ENCODE data around the gene ITPR3. TPM values are rescaled to one million over a fixed set of nuclear protein-coding genes. Genes with fewer than 3 reads are reported as not detected.
"Not testable (repeated sequence)": the region's sequence is repeated elsewhere in the genome, so short reads cannot be mapped to it uniquely, and the experiment has no call there.

ITPR3 gene
- total RNA-seq, 2 experiments from 2014 or later: 64.2 to 65.8 TPM

- peak overlapping the region; percentile 80 for H3K27ac Mint-ChIP-seq
- H3K36me3 Mint-ChIP-seq (ENCODE audit: low read depth): no peaks in the 10 kb centered on the region
- CTCF ChIA-PET: interaction anchor here (1.0 to 3.8 kb wide), 3 partner anchors 13 to 118 kb away, joined by 3 to 14 read pairs (median 8); partner anchors contain the start of genes BAK1 and UQCC2
- peaks cover 2% of the 10 kb centered on the region for H3K27me3 Mint-ChIP-seq
- no peak for DNase-seq
- POLR2A ChIA-PET: no interaction called here
- peak overlapping the region; percentile 61 for H3K4me3 Mint-ChIP-seq
- no peaks in the 10 kb centered on the region for H3K9me3 Mint-ChIP-seq
- peaks cover 31% of the 10 kb centered on the region for H3K4me1 Mint-ChIP-seq
Measured at GRCh38 chr6:33593414-33593727, 27.8 kb upstream of the ITPR3 start.

GRCh38 chr6:33595001-33595846, 25.9 kb upstream of the ITPR3 start:
- H3K27ac Mint-ChIP-seq: no peak overlapping the region
- no peak for DNase-seq
- ChIA-PET CTCF (interaction anchor here (0.6 to 3.8 kb wide), 3 partner anchors 12 to 168 kb away, joined by 3 to 14 read pairs (median 4); no protein-coding TSS in a partner anchor), POLR2A (no interaction called here)
- no peaks in the 10 kb centered on the region for H3K9me3 Mint-ChIP-seq
- H3K36me3 Mint-ChIP-seq (ENCODE audit: low read depth): no peaks in the 10 kb centered on the region
- no peak overlapping the region for H3K4me3 Mint-ChIP-seq
- H3K4me1 Mint-ChIP-seq: peaks cover 31% of the 10 kb centered on the region
- peaks cover 2% of the 10 kb centered on the region for H3K27me3 Mint-ChIP-seq

GRCh38 chr6:33596894-33597293, 24.2 kb upstream of the ITPR3 start:
- H3K4me3 Mint-ChIP-seq; H3K36me3 Mint-ChIP-seq (ENCODE audit: low read depth); H3K9me3 Mint-ChIP-seq; POLR2A ChIA-PET; H3K27ac Mint-ChIP-seq; H3K27me3 Mint-ChIP-seq; DNase-seq: not testable (repeated sequence)
- peaks cover 29% of the 10 kb centered on the region for H3K4me1 Mint-ChIP-seq
- CTCF ChIA-PET: interaction anchor here (0.5 to 3.8 kb wide), 4 partner anchors 11 to 222 kb away, joined by 3 to 14 read pairs (median 4); no protein-coding TSS in a partner anchor

DNA sequence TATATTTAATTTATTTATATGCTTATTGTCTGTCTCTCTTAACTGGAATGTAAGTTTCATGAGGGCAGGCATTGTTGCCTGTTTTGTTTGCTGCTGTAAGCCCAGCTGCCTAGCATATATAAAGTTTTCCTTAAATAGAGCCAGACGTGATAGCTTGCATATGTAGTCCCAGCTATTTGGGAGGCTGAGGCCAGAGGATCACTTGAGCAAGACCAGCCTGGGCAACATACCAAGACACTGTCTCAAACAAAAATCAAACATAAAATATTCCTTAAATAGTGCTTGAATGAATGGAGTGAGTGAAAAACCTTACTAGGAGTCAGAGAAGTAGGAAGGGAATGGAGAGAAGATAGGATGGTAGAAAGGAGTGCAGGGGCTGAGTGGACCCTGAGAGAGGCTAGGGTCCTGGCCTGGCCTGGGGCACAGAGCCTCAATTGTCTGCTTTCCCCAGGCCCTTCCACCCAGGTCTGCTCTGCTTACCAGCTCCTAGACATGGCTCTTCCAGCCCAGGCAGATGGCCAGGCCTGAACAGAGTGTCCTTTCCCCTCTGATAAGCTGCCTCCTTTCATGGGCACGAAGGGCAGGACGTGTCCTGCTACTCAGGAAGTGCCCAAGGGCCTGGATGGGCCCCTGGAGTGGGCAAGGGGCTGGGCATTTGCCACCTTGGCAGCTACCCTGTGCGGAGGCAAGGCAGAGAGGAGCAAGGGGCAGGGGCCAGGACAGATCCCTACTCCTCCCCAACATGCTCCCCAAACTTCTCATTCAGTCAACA, 23.4 kb upstream of the ITPR3 start:
- no peak for DNase-seq
- ChIA-PET POLR2A (no interaction called here), CTCF (interaction anchor here (0.6 to 1.9 kb wide), 5 partner anchors 10 to 105 kb away, joined by 3 to 6 read pairs (median 5); no protein-coding TSS in a partner anchor)
- H3K36me3 Mint-ChIP-seq (ENCODE audit: low read depth): no peaks in the 10 kb centered on the region
- H3K27ac Mint-ChIP-seq: no peak overlapping the region
- no peak overlapping the region for H3K4me3 Mint-ChIP-seq
- no peaks in the 10 kb centered on the region for H3K9me3 Mint-ChIP-seq
- H3K27me3 Mint-ChIP-seq: no peaks in the 10 kb centered on the region
- H3K4me1 Mint-ChIP-seq: peaks cover 21% of the 10 kb centered on the region

DNA sequence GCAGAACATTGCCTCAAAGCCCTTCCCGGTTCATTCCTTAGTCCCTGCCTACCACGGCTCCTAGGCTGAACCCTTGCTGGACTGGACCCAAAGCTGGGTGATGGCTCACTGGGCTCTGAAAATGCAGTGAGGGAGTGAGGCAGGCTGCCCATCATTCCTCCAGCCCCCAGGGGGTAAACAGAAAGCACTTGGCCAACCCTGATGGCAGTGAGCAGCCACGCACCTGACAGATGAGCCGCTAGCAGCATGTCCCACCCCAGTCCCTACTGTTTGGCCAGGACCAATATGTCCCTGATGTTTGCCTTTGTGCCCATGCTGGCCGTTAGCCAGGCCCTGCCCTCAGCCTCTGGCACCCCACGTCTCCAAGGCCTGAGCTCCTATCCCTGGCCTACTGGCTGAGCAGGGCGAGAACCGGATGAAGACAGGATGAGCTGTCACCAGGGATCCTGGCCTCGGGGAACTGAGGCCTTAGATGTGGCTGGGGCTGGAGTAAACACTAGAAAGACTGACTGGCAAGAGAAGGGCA, 21.6 kb upstream of the ITPR3 start:
- Mint-ChIP-seq H3K27ac (no peak overlapping the region), H3K36me3 (ENCODE audit: low read depth) (no peaks in the 10 kb centered on the region), H3K27me3 (peaks cover 4% of the 10 kb centered on the region), H3K4me1 (peaks cover 13% of the 10 kb centered on the region), H3K9me3 (no peaks in the 10 kb centered on the region), H3K4me3 (no peak overlapping the region)
- ChIA-PET CTCF (interaction anchor here (0.9 to 1.4 kb wide), 2 partner anchors 22 to 112 kb away, joined by 3 to 5 read pairs; partner anchors contain the start of genes ITPR3 and UQCC2), POLR2A (no interaction called here)
- no peak for DNase-seq

- peaks cover 11% of the 10 kb centered on the region for H3K27me3 Mint-ChIP-seq
- no peak for DNase-seq
- POLR2A ChIA-PET: no interaction called here
- peaks cover 7% of the 10 kb centered on the region for H3K9me3 Mint-ChIP-seq
- H3K4me1 Mint-ChIP-seq: peaks cover 13% of the 10 kb centered on the region
- no peak overlapping the region for H3K27ac Mint-ChIP-seq
- CTCF ChIA-PET: interaction anchor here (1.1 to 1.4 kb wide), 3 partner anchors 16 to 111 kb away, joined by 3 to 5 read pairs (median 3); partner anchors contain the start of gene UQCC2
- no peak overlapping the region for H3K4me3 Mint-ChIP-seq
- no peaks in the 10 kb centered on the region for H3K36me3 Mint-ChIP-seq (ENCODE audit: low read depth)
Measured at GRCh38 chr6:33600761-33601160, 20.4 kb upstream of the ITPR3 start.

- Mint-ChIP-seq H3K27me3 (peaks cover 11% of the 10 kb centered on the region), H3K36me3 (ENCODE audit: low read depth) (no peaks in the 10 kb centered on the region), H3K4me1 (peaks cover 5% of the 10 kb centered on the region), H3K4me3 (no peak overlapping the region), H3K9me3 (peaks cover 7% of the 10 kb centered on the region), H3K27ac (no peak overlapping the region)
- no peak for DNase-seq
- CTCF ChIA-PET: no interaction called here
- POLR2A ChIA-PET: no interaction called here
Measured at GRCh38 chr6:33602180-33602579, 18.9 kb upstream of the ITPR3 start.

DNA sequence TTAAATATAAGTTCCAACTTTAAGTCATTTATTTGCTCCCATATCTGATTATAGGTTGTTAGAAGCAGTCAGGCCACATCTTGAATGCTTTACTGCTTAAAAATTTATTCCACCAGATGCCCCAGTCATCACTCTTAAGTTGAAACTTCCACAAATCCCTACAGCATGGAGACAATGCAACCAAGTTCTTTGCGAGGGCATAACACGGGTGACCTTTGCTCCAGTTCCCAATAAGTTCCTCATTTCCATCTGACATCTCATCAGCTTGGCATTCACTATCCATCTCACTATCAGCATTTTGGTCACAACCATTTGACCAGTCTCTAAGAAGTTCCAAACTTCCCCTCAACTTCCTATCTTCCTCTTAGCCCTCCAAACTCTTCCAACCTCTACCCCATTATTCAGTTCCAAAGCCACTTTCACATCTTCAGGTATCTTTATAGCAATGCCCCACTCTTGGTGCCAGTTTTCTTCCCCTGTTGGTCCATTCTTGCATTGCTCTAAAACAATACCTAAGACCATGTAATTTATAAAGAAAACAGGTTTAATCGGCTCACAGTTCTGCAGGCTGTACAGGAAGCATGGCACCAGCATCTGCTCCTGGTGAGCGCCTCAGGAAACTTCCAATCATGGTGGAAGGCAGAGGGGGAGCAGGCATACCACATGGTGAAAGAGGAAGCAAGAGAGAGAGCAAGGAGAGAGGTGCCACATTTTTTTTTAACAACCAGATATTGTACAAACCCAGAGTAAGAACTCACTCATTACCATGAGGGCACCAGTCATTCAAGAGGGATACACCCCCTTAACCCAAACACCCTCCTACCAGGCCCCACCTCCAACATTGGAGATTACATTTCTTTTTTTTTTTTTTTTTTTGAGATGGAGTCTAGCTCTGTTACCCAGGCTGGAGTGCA, 15.9 kb upstream of the ITPR3 start:
- H3K36me3 Mint-ChIP-seq (ENCODE audit: low read depth): no peaks in the 10 kb centered on the region
- no peaks in the 10 kb centered on the region for H3K4me1 Mint-ChIP-seq
- POLR2A ChIA-PET: no interaction called here
- H3K27me3 Mint-ChIP-seq: peaks cover 11% of the 10 kb centered on the region
- H3K27ac Mint-ChIP-seq: no peak overlapping the region
- peaks cover 7% of the 10 kb centered on the region for H3K9me3 Mint-ChIP-seq
- no peak for DNase-seq
- no peak overlapping the region for H3K4me3 Mint-ChIP-seq
- CTCF ChIA-PET: no interaction called here

DNA sequence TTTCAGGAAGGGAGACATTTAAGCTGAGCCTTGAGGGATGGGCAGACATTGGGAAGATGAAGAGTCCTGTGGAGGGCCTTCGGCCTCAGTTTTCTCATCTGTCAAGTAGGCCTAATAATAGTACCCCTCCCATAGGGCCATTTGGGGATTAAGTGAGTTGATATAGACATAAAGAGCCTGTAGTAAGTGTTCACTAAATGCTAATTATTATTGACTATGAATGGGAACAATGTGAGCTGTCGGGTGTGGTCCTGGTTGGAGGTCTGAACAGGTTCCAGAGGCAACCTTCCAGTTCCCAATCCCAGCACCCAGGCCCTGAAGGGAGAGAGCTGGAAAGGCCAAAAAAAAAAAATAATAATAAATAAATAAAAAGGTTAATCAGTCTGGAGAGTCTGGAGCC, 14.5 kb upstream of the ITPR3 start:
- Mint-ChIP-seq H3K27me3 (peaks cover 11% of the 10 kb centered on the region), H3K36me3 (ENCODE audit: low read depth) (no peaks in the 10 kb centered on the region), H3K27ac (no peak overlapping the region), H3K4me3 (no peak overlapping the region), H3K4me1 (no peaks in the 10 kb centered on the region), H3K9me3 (peaks cover 7% of the 10 kb centered on the region)
- no peak for DNase-seq
- ChIA-PET CTCF (interaction anchor here (0.6 to 2.5 kb wide), 8 partner anchors 10 to 644 kb away, joined by 3 to 18 read pairs (median 10); partner anchors contain the start of gene ITPR3), POLR2A (no interaction called here)

DNA sequence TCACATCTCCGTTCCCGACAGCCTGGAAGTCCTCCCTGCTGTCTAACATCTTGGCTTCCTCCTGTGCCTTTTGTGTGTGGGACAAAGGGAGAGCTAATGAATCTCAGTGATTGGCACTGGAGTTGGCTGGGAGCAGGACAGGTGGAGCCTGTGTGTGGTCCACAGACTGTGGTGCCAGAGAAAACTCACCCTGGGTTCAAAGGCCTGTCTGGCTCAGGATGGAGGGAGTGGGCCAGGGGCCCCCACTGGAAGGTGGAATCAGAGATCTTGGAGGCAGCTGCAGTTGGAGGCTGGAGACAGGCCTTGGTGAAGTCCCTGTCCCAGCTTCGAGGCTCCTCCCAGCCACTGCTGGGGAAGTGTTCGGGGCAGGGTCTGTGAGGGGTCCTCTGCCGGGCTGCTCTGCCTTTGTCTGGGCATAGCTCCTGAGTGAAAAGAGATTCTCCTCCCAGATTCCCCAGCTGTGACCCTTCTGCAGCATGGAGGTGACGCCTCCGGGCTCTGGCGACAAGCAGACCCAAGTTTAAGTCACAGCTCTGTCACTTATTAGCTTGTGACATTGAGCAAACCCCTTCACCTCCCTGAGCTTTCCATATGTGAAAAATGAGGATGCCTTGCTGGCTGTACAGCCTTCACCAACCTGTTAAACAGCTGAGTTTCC, 13.9 kb upstream of the ITPR3 start:
- Mint-ChIP-seq H3K27me3 (peaks cover 11% of the 10 kb centered on the region), H3K36me3 (ENCODE audit: low read depth) (no peaks in the 10 kb centered on the region), H3K9me3 (peaks cover 7% of the 10 kb centered on the region), H3K4me1 (no peaks in the 10 kb centered on the region), H3K27ac (no peak overlapping the region), H3K4me3 (no peak overlapping the region)
- ChIA-PET POLR2A (no interaction called here), CTCF (interaction anchor here (1.0 to 2.5 kb wide), 13 partner anchors 9 to 93 kb away, joined by 3 to 18 read pairs (median 6); partner anchors contain the start of gene ITPR3)
- no peak for DNase-seq

- H3K27me3 Mint-ChIP-seq: peaks cover 11% of the 10 kb centered on the region
- no peak overlapping the region for H3K4me3 Mint-ChIP-seq
- ChIA-PET CTCF (interaction anchor here (0.6 to 2.5 kb wide), 13 partner anchors 9 to 93 kb away, joined by 3 to 18 read pairs (median 6); partner anchors contain the start of gene ITPR3), POLR2A (no interaction called here)
- DNase-seq: peak; percentile 68
- no peaks in the 10 kb centered on the region for H3K36me3 Mint-ChIP-seq (ENCODE audit: low read depth)
- no peak overlapping the region for H3K27ac Mint-ChIP-seq
- H3K4me1 Mint-ChIP-seq: no peaks in the 10 kb centered on the region
- H3K9me3 Mint-ChIP-seq: peaks cover 7% of the 10 kb centered on the region
Measured at GRCh38 chr6:33607784-33608161, 13.3 kb upstream of the ITPR3 start.

DNA sequence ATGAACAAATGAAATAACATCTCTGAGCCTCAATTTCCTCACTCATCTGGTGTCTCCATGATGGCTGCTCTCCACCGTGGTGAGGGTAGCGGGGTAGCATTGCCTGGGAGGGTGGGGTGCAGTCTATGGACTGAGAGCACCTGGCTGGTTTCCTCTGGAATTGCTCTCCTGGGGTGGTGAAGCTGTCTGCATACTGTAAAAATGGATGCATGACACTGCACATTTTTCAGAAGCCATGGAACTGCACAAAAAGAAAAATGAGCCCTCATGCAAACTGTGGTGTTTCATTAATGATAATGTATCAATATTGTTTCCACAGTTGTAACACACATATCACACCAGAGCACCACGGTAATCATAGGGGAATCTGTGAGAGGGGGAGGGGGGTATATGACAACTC, 12.1 kb upstream of the ITPR3 start:
- peaks cover 7% of the 10 kb centered on the region for H3K9me3 Mint-ChIP-seq
- ChIA-PET CTCF (interaction anchor here (2.2 to 2.5 kb wide), 2 partner anchors 13 to 92 kb away, joined by 7 to 13 read pairs; partner anchors contain the start of gene ITPR3), POLR2A (no interaction called here)
- peaks cover 5% of the 10 kb centered on the region for H3K4me1 Mint-ChIP-seq
- peak overlapping the region; percentile 4 for H3K27ac Mint-ChIP-seq
- DNase-seq: no peak
- no peaks in the 10 kb centered on the region for H3K36me3 Mint-ChIP-seq (ENCODE audit: low read depth)
- H3K27me3 Mint-ChIP-seq: peaks cover 7% of the 10 kb centered on the region
- H3K4me3 Mint-ChIP-seq: no peak overlapping the region
